ENCODE measurements around the gene OR6N1. TPM values are rescaled to one million over a fixed set of nuclear protein-coding genes. Genes with fewer than 3 reads are reported as not detected.

Gene OR6N1
- total and polyA plus RNA-seq, 2 donors (not counting 3 experiments of a cell fraction or from before 2014, with no cell fraction given): not detected

DNA sequence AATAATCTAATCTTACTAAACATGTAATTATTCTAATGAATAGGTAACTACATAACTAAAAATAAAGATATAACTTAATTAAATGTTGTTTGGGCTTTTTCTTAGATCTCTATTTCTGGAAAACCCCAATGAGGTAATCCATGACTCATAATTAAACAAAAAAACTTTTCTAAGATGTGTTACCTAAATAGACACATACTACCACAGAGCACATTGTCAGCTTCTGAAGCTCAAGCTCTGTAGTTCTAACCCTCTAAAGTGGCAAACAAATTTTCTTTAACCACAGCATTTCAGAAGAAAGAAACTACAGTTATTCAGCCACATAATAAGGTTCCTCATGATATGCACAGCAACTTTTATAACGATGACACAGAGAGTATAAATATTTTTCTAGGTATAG lies 55.7 kb downstream of the OR6N1 start:
- intact Hi-C loops (cut with micrococcal nuclease) (no loop called here), dilution Hi-C loops (cut with MboI; ENCODE audit: extremely low pct_ligation_motif_present, low sequenced_read_pairs) (no loop called here)
- Histone ChIP-seq H3K9me3 (replicated peaks; ENCODE audit: control insufficient read depth, insufficient read depth, low read length) (no peaks in the 10 kb centered on the region), H4K20me1 (replicated peaks; ENCODE audit: control insufficient read depth, extremely low read depth, insufficient read depth, low read length) (no peaks in the 10 kb centered on the region), H3K79me2 (ENCODE audit: control insufficient read depth, insufficient read depth, low read length) (no peaks in the 10 kb centered on the region), H3K9ac (replicated peaks; ENCODE audit: extremely low read depth, insufficient read depth, low read length) (no peak overlapping the region), H3K9me1 (replicated peaks; ENCODE audit: control insufficient read depth, extremely low read depth, insufficient read depth, low read length) (no peaks in the 10 kb centered on the region), H3K36me3 (ENCODE audit: control insufficient read depth in 2 of 2, extremely low read depth in 1 of 2, insufficient read depth in 2 of 2, low read length in 2 of 2) (no peaks in the 10 kb centered on the region), H3K4me3 (replicated peaks in 1 of 3; ENCODE audit: insufficient read depth in 1 of 3, low read depth in 1 of 3, low read length in 3 of 3) (no peak overlapping the region), H3K4me2 (ENCODE audit: insufficient read depth, low read length) (no peak overlapping the region), H2AFZ (ENCODE audit: low read depth, low read length) (no peak overlapping the region), H3K27ac (ENCODE audit: insufficient read depth, low read depth, low read length) (no peak overlapping the region), H3K27me3 (ENCODE audit: control insufficient read depth in 2 of 2, insufficient read depth in 2 of 2, low read length in 2 of 2) (no peaks in the 10 kb centered on the region), H3K4me1 (ENCODE audit: control insufficient read depth, extremely low read depth, insufficient read depth, low read length) (no peaks in the 10 kb centered on the region)
- POLR2A ChIA-PET: no interaction called here
- CTCF ChIA-PET: no interaction called here
- DNase-seq (ENCODE audit: low read depth, low spot score) (no peak), FAIRE-seq (no peak)
- no TSS peak for BruUV-seq (replicated peaks)
- TF ChIP-seq, protein P1, sequence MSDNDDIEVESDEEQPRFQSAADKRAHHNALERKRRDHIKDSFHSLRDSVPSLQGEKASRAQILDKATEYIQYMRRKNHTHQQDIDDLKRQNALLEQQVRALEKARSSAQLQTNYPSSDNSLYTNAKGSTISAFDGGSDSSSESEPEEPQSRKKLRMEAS (IDR thresholded peaks at IDR 0.05; ENCODE audit: insufficient read depth, insufficient read length): no peak
- TF ChIP-seq GATA2 (IDR thresholded peaks at IDR 0.05; ENCODE audit: insufficient read depth, insufficient read length, low read depth, low read length): no peak
- TF ChIP-seq EZH2 (IDR thresholded peaks at IDR 0.05; ENCODE audit: borderline replicate concordance, low read depth, low read length, severe bottlenecking): no peak
- no peak for TF ChIP-seq MYC (IDR thresholded peaks at IDR 0.05; ENCODE audit: low read depth, low read length)
- no peak for TF ChIP-seq JUN (IDR thresholded peaks at IDR 0.05; ENCODE audit: borderline replicate concordance, insufficient read depth, insufficient read length, low read depth)
- TF ChIP-seq, protein P2, sequence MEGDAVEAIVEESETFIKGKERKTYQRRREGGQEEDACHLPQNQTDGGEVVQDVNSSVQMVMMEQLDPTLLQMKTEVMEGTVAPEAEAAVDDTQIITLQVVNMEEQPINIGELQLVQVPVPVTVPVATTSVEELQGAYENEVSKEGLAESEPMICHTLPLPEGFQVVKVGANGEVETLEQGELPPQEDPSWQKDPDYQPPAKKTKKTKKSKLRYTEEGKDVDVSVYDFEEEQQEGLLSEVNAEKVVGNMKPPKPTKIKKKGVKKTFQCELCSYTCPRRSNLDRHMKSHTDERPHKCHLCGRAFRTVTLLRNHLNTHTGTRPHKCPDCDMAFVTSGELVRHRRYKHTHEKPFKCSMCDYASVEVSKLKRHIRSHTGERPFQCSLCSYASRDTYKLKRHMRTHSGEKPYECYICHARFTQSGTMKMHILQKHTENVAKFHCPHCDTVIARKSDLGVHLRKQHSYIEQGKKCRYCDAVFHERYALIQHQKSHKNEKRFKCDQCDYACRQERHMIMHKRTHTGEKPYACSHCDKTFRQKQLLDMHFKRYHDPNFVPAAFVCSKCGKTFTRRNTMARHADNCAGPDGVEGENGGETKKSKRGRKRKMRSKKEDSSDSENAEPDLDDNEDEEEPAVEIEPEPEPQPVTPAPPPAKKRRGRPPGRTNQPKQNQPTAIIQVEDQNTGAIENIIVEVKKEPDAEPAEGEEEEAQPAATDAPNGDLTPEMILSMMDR (IDR thresholded peaks at IDR 0.05; ENCODE audit: extremely low read depth in 1 of 2, insufficient read depth in 1 of 2, low read depth in 1 of 2, low read length in 2 of 2): no peak
- TF ChIP-seq FOS (IDR thresholded peaks at IDR 0.05; ENCODE audit: borderline replicate concordance, insufficient read depth, low read length): no peak
- TF ChIP-seq POLR2AphosphoS5 (IDR thresholded peaks at IDR 0.05; ENCODE audit: insufficient read depth, low read depth, low read length): no peak
- no peak for TF ChIP-seq POLR2A (IDR thresholded peaks at IDR 0.05; ENCODE audit: low read depth, low read length)

Measured in endothelial cell of umbilical vein (primary cell).